NOMO-1 treated with dmso at 0.1 percent for 144 hours (cell line): Measurements from ENCODE around the gene AP3D1.
"Not testable (repeated sequence)": the region's sequence is repeated elsewhere in the genome, so short reads cannot be mapped to it uniquely, and the experiment has no call there.

Experiments used
- DNase-seq: peaks from one replicate; lab custom pipeline; 2025; ENCODE audit not compliant: unreplicated experiment; lab: John Stamatoyannopoulos, UW

Gene AP3D1

GRCh38 chr19:2129892-2130770 is 21.2 kb downstream of the AP3D1 start:
- no peak for DNase-seq

- DNase-seq, result no peak
Observed at GRCh38 chr19:2129486-2129885, 21.9 kb downstream of the AP3D1 start.

- no peak for DNase-seq
Observed at GRCh38 chr19:2129022-2129421, 22.3 kb downstream of the AP3D1 start.

- not testable (repeated sequence) for DNase-seq
Observed at GRCh38 chr19:2128252-2128651, 23.1 kb downstream of the AP3D1 start.

GRCh38 chr19:2127758-2128157 is 23.6 kb downstream of the AP3D1 start:
- DNase-seq, result no peak

GRCh38 chr19:2126879-2127518 is 24.4 kb downstream of the AP3D1 start:
- DNase-seq, result no peak

GRCh38 chr19:2123682-2124387 is 27.5 kb downstream of the AP3D1 start:
- no peak for DNase-seq

GRCh38 chr19:2122982-2123381 is 28.4 kb downstream of the AP3D1 start:
- DNase-seq, result no peak

GRCh38 chr19:2122251-2122650 is 29.1 kb downstream of the AP3D1 start:
- DNase-seq, result no peak

- DNase-seq, result no peak
Observed at GRCh38 chr19:2121416-2122051, 29.8 kb downstream of the AP3D1 start.

GRCh38 chr19:2120821-2121220 is 30.5 kb downstream of the AP3D1 start:
- no peak for DNase-seq

GRCh38 chr19:2119921-2120785 is 31.2 kb downstream of the AP3D1 start:
- DNase-seq, result no peak

GRCh38 chr19:2118438-2118837 is 32.9 kb downstream of the AP3D1 start:
- DNase-seq, result no peak

GRCh38 chr19:2117215-2117960 is 34.0 kb downstream of the AP3D1 start:
- no peak for DNase-seq

GRCh38 chr19:2116507-2116906 is 34.9 kb downstream of the AP3D1 start:
- DNase-seq, result no peak

GRCh38 chr19:2115911-2116426 is 35.4 kb downstream of the AP3D1 start:
- no peak for DNase-seq

GRCh38 chr19:2115324-2115723 is 36.0 kb downstream of the AP3D1 start:
- no peak for DNase-seq

GRCh38 chr19:2114821-2115220 is 36.5 kb downstream of the AP3D1 start:
- no peak for DNase-seq

- DNase-seq, result no peak
Observed at GRCh38 chr19:2114218-2114617, 37.1 kb downstream of the AP3D1 start.
